GM12892 (cell line): ENCODE measurements around the gene RAB30.

Source experiments
- POLR2A ChIP-seq: IDR thresholded peaks from 2 replicates; pipeline ENCODE4 v1.6.1; 2011; ENCODE audit warnings: low read depth, low read length, control low read depth
- TAF1 ChIP-seq: IDR thresholded peaks from 2 replicates; pipeline ENCODE4 v1.6.1; 2011; ENCODE audit warnings: low read depth, mild to moderate bottlenecking, control low read depth, low read length, borderline replicate concordance

- TF ChIP-seq TAF1 = no peak
- no peak for TF ChIP-seq POLR2A
These were observed 47.3 kb downstream of the RAB30 start for GRCh38 chr11:83024270-83024854.
